PC-3 (cell line): Measurements from ENCODE around the gene CEP68.

Experiments used
- CTCF ChIP-seq: fragments of 300-600 bp; sonication (generic); conservative IDR thresholded peaks from 2 replicates; pipeline ENCODE4 v1.5.1; 2017; ENCODE audit warnings: antibody characterized with exemption, low read depth, mild to moderate bottlenecking, low read length
- EZH2 ChIP-seq: fragments of 300-600 bp; sonication (generic); IDR thresholded peaks from one replicate; pipeline ENCODE4 v1.6.1; 2017; ENCODE audit warnings: antibody characterized with exemption, mild to moderate bottlenecking, low read length; ENCODE audit not compliant: unreplicated experiment

DNA sequence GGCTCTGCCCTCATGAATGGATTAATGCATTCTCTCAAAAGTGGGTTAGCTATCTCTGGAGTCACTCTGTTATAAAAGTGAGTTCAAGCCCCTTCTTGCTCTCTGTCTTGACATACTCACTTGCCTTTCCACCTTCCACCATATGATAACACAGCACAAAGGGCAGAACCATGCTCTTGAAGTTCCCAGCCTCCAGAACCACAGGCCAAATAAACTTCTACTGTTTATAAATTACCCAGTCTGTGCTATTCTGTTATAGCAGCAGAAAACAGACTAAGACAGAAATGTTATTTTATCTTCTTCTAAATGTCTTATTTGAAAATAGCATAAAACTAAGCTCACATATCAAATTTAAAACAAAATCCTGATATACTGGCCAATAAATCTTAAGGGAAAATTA lies 58.7 kb downstream of the CEP68 start:
- TF ChIP-seq CTCF (no peak), EZH2 (no peak)
